NT2/D1 (cell line): ENCODE data around the gene PTN.

Source experiments
- YY1 ChIP-seq: IDR thresholded peaks from 2 replicates; pipeline ENCODE4 v1.6.1; 2011; ENCODE audit not compliant: insufficient read length, insufficient read depth
- ZNF274 ChIP-seq: IDR thresholded peaks from 2 replicates; pipeline ENCODE4 v1.6.1; 2011; ENCODE audit warnings: mild to moderate bottlenecking, low read depth, low read length

DNA sequence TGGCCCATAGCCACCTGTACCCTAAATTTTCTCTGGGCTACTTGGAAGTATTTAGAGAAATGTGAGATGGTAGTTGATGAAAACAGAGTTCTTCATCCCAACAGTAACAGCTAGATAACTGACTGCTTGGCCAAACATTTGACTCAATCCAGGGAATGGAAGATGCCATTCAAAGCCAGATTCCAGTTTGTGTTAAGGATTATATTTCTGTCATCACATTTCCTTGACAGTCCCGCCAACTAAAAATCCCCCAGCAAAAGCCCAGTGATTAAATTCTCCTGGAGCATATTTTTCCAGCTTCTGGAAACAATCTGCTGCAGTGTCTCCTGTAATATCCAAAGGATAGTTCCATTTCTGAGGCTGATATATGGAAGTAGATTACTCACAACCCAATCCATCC lies 45.4 kb upstream of the PTN start:
- no peak for TF ChIP-seq ZNF274
- TF ChIP-seq YY1: no peak
